GM21723 (cell line): ENCODE results near the gene HS6ST1.
A peak's percentile ranks its signal among the peaks of the same experiment; 100 is the strongest.

Experiments
- ATAC-seq: cut with Tn5 transposase; IDR thresholded peaks from one replicate; pipeline ENCODE4 v1.9.1; 2021; ENCODE audit warnings: mild to moderate bottlenecking, moderate library complexity; ENCODE audit not compliant: unreplicated experiment

The HS6ST1 gene

GRCh38 chr2:128322715-128323554 is 4.3 kb upstream of the HS6ST1 start:
- no peak for ATAC-seq

GRCh38 chr2:128321784-128322714 is 3.4 kb upstream of the HS6ST1 start:
- ATAC-seq: peak; percentile 61

- no peak for ATAC-seq
Observed at GRCh38 chr2:128320906-128321771, 2.5 kb upstream of the HS6ST1 start.

GRCh38 chr2:128320192-128320905 is 1.7 kb upstream of the HS6ST1 start:
- no peak for ATAC-seq

- ATAC-seq: no peak
Observed at GRCh38 chr2:128319631-128320191, 1.0 kb upstream of the HS6ST1 start.

GRCh38 chr2:128318245-128318644 is 423 bp downstream of the HS6ST1 start:
- peak; percentile 9 for ATAC-seq

GRCh38 chr2:128317899-128318225 is 806 bp downstream of the HS6ST1 start:
- peak; percentile 1 for ATAC-seq

GRCh38 chr2:128317181-128317898 is 1.3 kb downstream of the HS6ST1 start:
- peak; percentile 43 for ATAC-seq

GRCh38 chr2:128316777-128317180 is 1.9 kb downstream of the HS6ST1 start:
- ATAC-seq: no peak

GRCh38 chr2:128315829-128316776 is 2.6 kb downstream of the HS6ST1 start:
- ATAC-seq: no peak

- ATAC-seq: no peak
Observed at GRCh38 chr2:128315122-128315828, 3.4 kb downstream of the HS6ST1 start.

GRCh38 chr2:128314348-128315121 is 4.1 kb downstream of the HS6ST1 start:
- ATAC-seq: no peak

GRCh38 chr2:128313931-128314347 is 4.7 kb downstream of the HS6ST1 start:
- no peak for ATAC-seq

GRCh38 chr2:128313091-128313836 is 5.4 kb downstream of the HS6ST1 start:
- ATAC-seq: no peak

- ATAC-seq: no peak
Observed at GRCh38 chr2:128312411-128312810, 6.3 kb downstream of the HS6ST1 start.

- no peak for ATAC-seq
Observed at GRCh38 chr2:128311755-128312341, 6.8 kb downstream of the HS6ST1 start.
